Keratinocyte (primary cell): ENCODE results near the gene SELENOO. TPM values are rescaled to one million over a fixed set of nuclear protein-coding genes. Genes with fewer than 3 reads are reported as not detected.

Source experiments
- DNase-seq: peaks from one replicate; pipeline ENCODE4 v3.0.0-alpha.2; 2011; ENCODE audit warnings: low read depth, missing footprints, low spot score
- FAIRE-seq: peaks from 2 replicates; lab custom pipeline; 2011; peaks lifted over from hg19 to GRCh38; lab: Jason Lieb, UNC
- H2AFZ ChIP-seq: 2 replicates; pipeline ENCODE4 v1.6.0; 2012; ENCODE audit warnings: low read length, control low read depth, inconsistent platforms; ENCODE audit not compliant: control insufficient read depth
- H3K27ac ChIP-seq: 2 replicates; pipeline ENCODE4 v1.5.1; 2011; ENCODE audit warnings: low read length; ENCODE audit not compliant: control insufficient read depth, insufficient read depth
- H3K27me3 ChIP-seq: 3 replicates; pipeline ENCODE4 v1.6.0; 2011; ENCODE audit warnings: low read length; ENCODE audit not compliant: control insufficient read depth, insufficient read depth; ENCODE audit errors: extremely low read depth
- H3K36me3 ChIP-seq, 2 experiments: 2 replicates in 1 of 2; 3 replicates in 1 of 2; pipeline ENCODE4 v1.5.1; 2011; ENCODE audit warnings: low read length in 2 of 2, mild to moderate bottlenecking in 1 of 2; ENCODE audit not compliant: control insufficient read depth in 2 of 2, insufficient read depth in 2 of 2; ENCODE audit errors: extremely low read depth in 1 of 2
- H3K4me1 ChIP-seq: 3 replicates; pipeline ENCODE4 v1.5.1; 2011; ENCODE audit warnings: low read length; ENCODE audit not compliant: control insufficient read depth, insufficient read depth; ENCODE audit errors: extremely low read depth
- H3K4me2 ChIP-seq: 3 replicates; pipeline ENCODE4 v1.6.0; 2011; ENCODE audit warnings: low read depth, low read length; ENCODE audit not compliant: control insufficient read depth, insufficient read depth; ENCODE audit errors: extremely low read depth
- H3K4me3 ChIP-seq, 3 experiments: fragments of 200-600 bp in 1 of 3; sonication (generic) in 1 of 3; 2 replicates in 2 of 3; 3 replicates in 1 of 3; pipeline ENCODE4 v1.5.1; 2011 to 2016; ENCODE audit warnings: low read length in 3 of 3, mild to moderate bottlenecking in 3 of 3, control low read depth in 2 of 3, inconsistent platforms in 1 of 3, low read depth in 1 of 3, mixed read lengths in 1 of 3, mixed run types in 1 of 3, moderate library complexity in 1 of 3; ENCODE audit not compliant: control insufficient read depth in 2 of 3, insufficient read depth in 2 of 3; ENCODE audit errors: extremely low read depth in 1 of 3
- H3K79me2 ChIP-seq: 2 replicates; pipeline ENCODE4 v1.6.0; 2012; ENCODE audit warnings: low read length; ENCODE audit not compliant: control insufficient read depth, insufficient read depth
- H3K9ac ChIP-seq: 3 replicates; pipeline ENCODE4 v1.6.0; 2011; ENCODE audit warnings: low read length; ENCODE audit not compliant: control insufficient read depth, insufficient read depth; ENCODE audit errors: extremely low read depth
- H3K9me1 ChIP-seq: 3 replicates; pipeline ENCODE4 v1.6.0; 2011; ENCODE audit warnings: low read length; ENCODE audit not compliant: control insufficient read depth, insufficient read depth; ENCODE audit errors: extremely low read depth
- H3K9me3 ChIP-seq: 2 replicates; pipeline ENCODE4 v1.5.1; 2012; ENCODE audit warnings: low read depth, low read length; ENCODE audit not compliant: control insufficient read depth
- H4K20me1 ChIP-seq: 3 replicates; pipeline ENCODE4 v1.6.0; 2011; ENCODE audit warnings: low read length; ENCODE audit not compliant: control insufficient read depth, insufficient read depth; ENCODE audit errors: extremely low read depth
- CTCF ChIP-seq, 3 experiments: IDR thresholded peaks in 1 of 3; conservative IDR thresholded peaks in 1 of 3; optimal IDR thresholded peaks in 1 of 3; 2 replicates in 2 of 3; 3 replicates in 1 of 3; pipeline versions ENCODE3 to v1.5.1; 2011; ENCODE audit warnings: low read length in 3 of 3, mild to moderate bottlenecking in 3 of 3, moderate library complexity in 2 of 3, control low read depth in 1 of 3, inconsistent platforms in 1 of 3; ENCODE audit not compliant: insufficient read depth in 2 of 3; ENCODE audit errors: extremely low read depth in 1 of 3
- EZH2 ChIP-seq: IDR thresholded peaks from one replicate; pipeline ENCODE4 v1.6.1; 2012; ENCODE audit warnings: inconsistent platforms, mild to moderate bottlenecking, low read length, moderate library complexity
- dilution Hi-C: fragments of 300-500 bp; cut with MboI; formaldehyde crosslinking; loops from one replicate; pipeline ENCODE4 v1.7.0; 2020; ENCODE audit warnings: low sequenced_read_pairs; ENCODE audit not compliant: extremely low pct_ligation_motif_present
- polyA plus RNA-seq, 5 experiments: library from polyadenylated mRNA; depleted of rRNA in 3 of 5; stranded (reverse) in 3 of 5; stranded (forward) in 1 of 5; unstranded in 1 of 5; fragments of >200 nt; gene quantifications; 1 replicate in 1 of 5; 2 replicates in 3 of 5; 3 replicates in 1 of 5; pipeline versions ENCODE4 v1.2.1 to v1.2.3, GENCODE V29; 2011 to 2012; ENCODE audit warnings: missing spikeins in 2 of 5, low read depth in 1 of 5, low replicate concordance in 1 of 5

Gene SELENOO
- polyA plus RNA-seq, 1 donor (not counting 4 experiments of a cell fraction or from before 2014, with no cell fraction given) = 14.4 TPM

GRCh38 chr22:50197000-50197800 is 3.6 kb upstream of the SELENOO start:
- no peak for FAIRE-seq

GRCh38 chr22:50197856-50198623 is 2.8 kb upstream of the SELENOO start:
- H4K20me1 ChIP-seq = no peaks in the 10 kb centered on the region
- peaks cover 2% of the 10 kb centered on the region for H3K9me1 ChIP-seq
- DNase-seq (no peak), FAIRE-seq (no peak)
- no peaks in the 10 kb centered on the region for H3K9me3 ChIP-seq
- no peak for TF ChIP-seq EZH2
- TF ChIP-seq CTCF (optimal IDR thresholded peaks at IDR 0.05 in 1 of 3, IDR thresholded peaks at IDR 0.05 in 1 of 3, conservative IDR thresholded peaks at IDR 0.05 in 1 of 3; ENCODE audit: extremely low read depth in 1 of 3, insufficient read depth in 2 of 3, low read length in 3 of 3) = no peak
- H3K4me2 ChIP-seq = no peak overlapping the region
- no peak overlapping the region for H2AFZ ChIP-seq
- H3K27me3 ChIP-seq = no peaks in the 10 kb centered on the region
- no peak overlapping the region for H3K9ac ChIP-seq
- peaks cover 11% of the 10 kb centered on the region for H3K4me1 ChIP-seq
- peaks cover 17 to 28% of the 10 kb centered on the region in 2 experiments for H3K36me3 ChIP-seq
- no peak overlapping the region for H3K4me3 ChIP-seq
- H3K79me2 ChIP-seq = peaks cover 21% of the 10 kb centered on the region
- no peak overlapping the region for H3K27ac ChIP-seq
- dilution Hi-C loops = no loop called here

More at GRCh38 chr22:50197000-50197800, 3.6 kb upstream of the SELENOO start:
- H3K9me1 ChIP-seq = peaks cover under 1% of the 10 kb centered on the region
- no peak overlapping the region for H3K4me3 ChIP-seq
- TF ChIP-seq EZH2 = no peak
- TF ChIP-seq CTCF (optimal IDR thresholded peaks at IDR 0.05 in 1 of 3, IDR thresholded peaks at IDR 0.05 in 1 of 3, conservative IDR thresholded peaks at IDR 0.05 in 1 of 3; ENCODE audit: extremely low read depth in 1 of 3, insufficient read depth in 2 of 3, low read length in 3 of 3) = no peak
- no peaks in the 10 kb centered on the region for H4K20me1 ChIP-seq
- peaks cover 17 to 28% of the 10 kb centered on the region in 2 experiments for H3K36me3 ChIP-seq
- H3K79me2 ChIP-seq = peaks cover 28% of the 10 kb centered on the region
- H3K4me1 ChIP-seq = peaks cover 11% of the 10 kb centered on the region
- no peak overlapping the region for H2AFZ ChIP-seq
- no peaks in the 10 kb centered on the region for H3K9me3 ChIP-seq
- no peaks in the 10 kb centered on the region for H3K27me3 ChIP-seq
- no peak overlapping the region for H3K4me2 ChIP-seq
- dilution Hi-C loops = no loop called here
- DNase-seq = no peak
- no peak overlapping the region for H3K27ac ChIP-seq
- no peak overlapping the region for H3K9ac ChIP-seq
